HepG2 (cell line): Measurements from ENCODE around the gene TBCEL. TPM values are rescaled to one million over a fixed set of nuclear protein-coding genes. Genes with fewer than 3 reads are reported as not detected.

Experiments
- FOXA3 ChIP-seq: IDR thresholded peaks from 2 replicates; pipeline ENCODE4 v1.6.1; 2016; ENCODE audit warnings: missing genetic modification reagents, missing compliant biosample characterization
- FOXM1 ChIP-seq: sonication (generic); formaldehyde crosslinking; IDR thresholded peaks from 2 replicates; pipeline ENCODE4 v1.5.0; 2020; ENCODE audit warnings: missing genetic modification reagents
- HDAC6 ChIP-seq: fragments of 200-600 bp; sonication (generic); IDR thresholded peaks from 2 replicates; pipeline ENCODE4 v1.7.0; 2017; ENCODE audit warnings: mild to moderate bottlenecking, antibody characterized with exemption, low read length, low read depth
- HMGXB4 ChIP-seq, 2 experiments: sonication (generic) in 1 of 2; formaldehyde crosslinking in 1 of 2; IDR thresholded peaks; 2 replicates each; pipeline versions ENCODE4 v1.4.0 to v1.6.1; 2018 to 2020; ENCODE audit warnings: missing genetic modification reagents in 2 of 2, borderline replicate concordance in 1 of 2, low read depth in 1 of 2, mild to moderate bottlenecking in 1 of 2, missing biosample characterization in 1 of 2
- HNRNPUL1 ChIP-seq: fragments of 200-400 bp; formaldehyde crosslinking; IDR thresholded peaks from 2 replicates; pipeline ENCODE4 v1.6.1; 2017; ENCODE audit warnings: low read depth, mild to moderate bottlenecking, low read length, moderate library complexity
- HOXD1 ChIP-seq: sonication (generic); formaldehyde crosslinking; IDR thresholded peaks from 2 replicates; pipeline ENCODE4 v1.5.0; 2020; ENCODE audit warnings: missing genetic modification reagents
- KLF15 ChIP-seq: sonication (generic); formaldehyde crosslinking; IDR thresholded peaks from 2 replicates; pipeline ENCODE4 v1.8.1; 2023; ENCODE audit warnings: borderline replicate concordance, mild to moderate bottlenecking, inconsistent platforms, missing genetic modification reagents, mixed read lengths
- LCORL ChIP-seq, 2 experiments: fragments of 450-650 bp in 1 of 2; sonication (generic) in 1 of 2; formaldehyde crosslinking in 1 of 2; IDR thresholded peaks; 2 replicates each; pipeline versions ENCODE4 v1.5.0 to v1.6.1; 2017 to 2020; ENCODE audit warnings: antibody characterized with exemption in 1 of 2, missing genetic modification reagents in 1 of 2
- MAFG ChIP-seq: sonication (generic); formaldehyde crosslinking; IDR thresholded peaks from 2 replicates; pipeline ENCODE4 v1.5.1; 2020; ENCODE audit warnings: mild to moderate bottlenecking, missing genetic modification reagents
- NR2F1 ChIP-seq, 2 experiments: fragments of 450-650 bp in 1 of 2; formaldehyde crosslinking in 1 of 2; IDR thresholded peaks; 2 replicates each; pipeline versions ENCODE4 v1.5.0 to v1.6.1; 2016 to 2020; ENCODE audit warnings: mild to moderate bottlenecking in 1 of 2, missing compliant biosample characterization in 1 of 2, missing genetic modification reagents in 1 of 2, moderate library complexity in 1 of 2
- TBL1XR1 ChIP-seq: fragments of 150-350 bp; IDR thresholded peaks from 2 replicates; pipeline ENCODE4 v1.6.1; 2014; ENCODE audit warnings: borderline replicate concordance, low read length; ENCODE audit not compliant: partially characterized antibody
- ZBTB8A ChIP-seq: sonication (generic); formaldehyde crosslinking; IDR thresholded peaks from 2 replicates; pipeline ENCODE4 v1.4.0; 2020; ENCODE audit warnings: mild to moderate bottlenecking, low read depth, missing genetic modification reagents, borderline replicate concordance
- ZFP62 ChIP-seq: sonication (generic); formaldehyde crosslinking; IDR thresholded peaks from 2 replicates; pipeline ENCODE4 v1.4.0; 2020; ENCODE audit warnings: missing genetic modification reagents
- ZFYVE20 ChIP-seq: sonication (generic); formaldehyde crosslinking; IDR thresholded peaks from 2 replicates; pipeline ENCODE4 v1.8.0; 2023; ENCODE audit warnings: low read depth, mild to moderate bottlenecking, moderate library complexity, missing genetic modification reagents, borderline replicate concordance
- ZKSCAN1 ChIP-seq: fragments of 150-350 bp; IDR thresholded peaks from 2 replicates; pipeline ENCODE4 v1.6.1; 2014; ENCODE audit warnings: low read length
- ZMAT5 ChIP-seq: sonication (generic); formaldehyde crosslinking; IDR thresholded peaks from 2 replicates; pipeline ENCODE4 v1.5.0; 2020; ENCODE audit warnings: mild to moderate bottlenecking, low read depth, missing genetic modification reagents, borderline replicate concordance
- ZNF124 ChIP-seq: sonication (generic); formaldehyde crosslinking; IDR thresholded peaks from 2 replicates; pipeline ENCODE4 v1.4.0; 2020; ENCODE audit warnings: missing genetic modification reagents
- ZNF33B ChIP-seq: sonication (generic); formaldehyde crosslinking; IDR thresholded peaks from 2 replicates; pipeline ENCODE4 v1.5.1; 2020; ENCODE audit warnings: mild to moderate bottlenecking, missing genetic modification reagents
- ZNF556 ChIP-seq: sonication (generic); formaldehyde crosslinking; IDR thresholded peaks from 2 replicates; pipeline ENCODE4 v1.4.0; 2020; ENCODE audit warnings: mild to moderate bottlenecking, missing genetic modification reagents, borderline replicate concordance
- ZNF562 ChIP-seq: sonication (generic); formaldehyde crosslinking; IDR thresholded peaks from 2 replicates; pipeline ENCODE4 v1.8.0; 2022; ENCODE audit warnings: missing genetic modification reagents, borderline replicate concordance
- ZNF775 ChIP-seq: sonication (generic); formaldehyde crosslinking; IDR thresholded peaks from 2 replicates; pipeline ENCODE4 v1.4.0; 2020; ENCODE audit warnings: missing genetic modification reagents, mild to moderate bottlenecking, moderate library complexity, borderline replicate concordance
- ZNF790 ChIP-seq: sonication (generic); formaldehyde crosslinking; IDR thresholded peaks from 2 replicates; pipeline ENCODE4 v1.8.0; 2022; ENCODE audit warnings: missing genetic modification reagents, mild to moderate bottlenecking, borderline replicate concordance
- ZNF891 ChIP-seq: sonication (generic); formaldehyde crosslinking; IDR thresholded peaks from 2 replicates; pipeline ENCODE4 v1.5.0; 2020; ENCODE audit warnings: mild to moderate bottlenecking, missing genetic modification reagents
- ZSCAN30 ChIP-seq: sonication (generic); formaldehyde crosslinking; IDR thresholded peaks from 2 replicates; pipeline ENCODE4 v1.5.0; 2020; ENCODE audit warnings: mild to moderate bottlenecking, missing genetic modification reagents
- polyA plus RNA-seq, 8 experiments: library from polyadenylated mRNA; depleted of rRNA in 3 of 8; stranded (reverse) in 7 of 8; unstranded in 1 of 8; fragments of >200 nt; fragmentation: Illumina TruSeq in 4 of 8; extraction: Trizol in 4 of 8; gene quantifications; 2 replicates each; pipeline versions ENCODE4 v1.2.1 to v1.2.3, GENCODE V29; 2011 to 2016; ENCODE audit warnings: low read depth in 4 of 8, missing spikeins in 1 of 8, mixed read lengths in 1 of 8; ENCODE audit not compliant: insufficient read depth in 1 of 8
- total RNA-seq, 5 experiments: library from RNA; depleted of rRNA; stranded (reverse); fragments of >200 nt; fragmentation: Illumina TruSeq; extraction: Trizol; gene quantifications; 2 replicates each; pipeline ENCODE4 v1.2.3, GENCODE V29; 2016; ENCODE audit warnings: low read depth in 1 of 5
- TF ChIP-seq, protein P1 (sequence below): sonication (generic); formaldehyde crosslinking; IDR thresholded peaks from 2 replicates; pipeline ENCODE4 v1.4.0; 2020; ENCODE audit warnings: missing genetic modification reagents, mild to moderate bottlenecking, borderline replicate concordance

The TBCEL gene
- total and polyA plus RNA-seq, 2 of the 13 experiments (the other 11 are each of a cell fraction or from before 2014, with no cell fraction given), result 6.1 to 12.5 TPM

GRCh38 chr11:121038648-121039409 lies 14.9 kb downstream of the TBCEL start (continued):
- TF ChIP-seq ZSCAN30 (CRISPR knock-in tag), result no peak
- TF ChIP-seq KLF15 (CRISPR knock-in tag), result no peak
- TF ChIP-seq FOXA3 (CRISPR knock-in tag), result peak; percentile 87
- TF ChIP-seq TBL1XR1, result no peak
- no peak for TF ChIP-seq ZNF790 (CRISPR knock-in tag)
- TF ChIP-seq HNRNPUL1, result no peak
- TF ChIP-seq, protein P1, sequence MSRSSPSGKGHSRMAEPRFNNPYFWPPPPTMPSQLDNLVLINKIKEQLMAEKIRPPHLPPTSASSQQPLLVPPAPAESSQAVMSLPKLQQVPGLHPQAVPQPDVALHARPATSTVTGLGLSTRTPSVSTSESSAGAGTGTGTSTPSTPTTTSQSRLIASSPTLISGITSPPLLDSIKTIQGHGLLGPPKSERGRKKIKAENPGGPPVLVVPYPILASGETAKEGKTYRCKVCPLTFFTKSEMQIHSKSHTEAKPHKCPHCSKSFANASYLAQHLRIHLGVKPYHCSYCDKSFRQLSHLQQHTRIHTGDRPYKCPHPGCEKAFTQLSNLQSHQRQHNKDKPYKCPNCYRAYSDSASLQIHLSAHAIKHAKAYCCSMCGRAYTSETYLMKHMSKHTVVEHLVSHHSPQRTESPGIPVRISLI (CRISPR knock-in tag), result peak; percentile 64; the same call in 1 of the 2 replicates
- no peak for TF ChIP-seq ZNF556 (CRISPR knock-in tag)
- no peak for TF ChIP-seq ZFP62 (CRISPR knock-in tag)
- TF ChIP-seq HMGXB4 (CRISPR knock-in tag; IDR thresholded peaks at IDR 0.05; ENCODE audit: borderline replicate concordance in 1 of 2, low read depth in 1 of 2), result no peak
- no peak for TF ChIP-seq ZNF562 (CRISPR knock-in tag)
- TF ChIP-seq HDAC6, result no peak
- TF ChIP-seq ZKSCAN1, result no peak
- TF ChIP-seq NR2F1 (CRISPR knock-in tag; IDR thresholded peaks at IDR 0.05), result peak; percentile 13 to 72; a peak in 3 of 4 replicates
- no peak for TF ChIP-seq ZFYVE20 (CRISPR knock-in tag)
- TF ChIP-seq HOXD1 (CRISPR knock-in tag), result no peak
- no peak for TF ChIP-seq ZMAT5
- no peak for TF ChIP-seq FOXM1
- no peak for TF ChIP-seq ZNF775
- no peak for TF ChIP-seq ZNF124
- TF ChIP-seq MAFG, result no peak
- no peak for TF ChIP-seq ZBTB8A (CRISPR knock-in tag)
- no peak for TF ChIP-seq ZNF891 (CRISPR knock-in tag)
- no peak for TF ChIP-seq ZNF33B
- no peak for TF ChIP-seq LCORL (IDR thresholded peaks at IDR 0.05)
- TF ChIP-seq LCORL (CRISPR knock-in tag; IDR thresholded peaks at IDR 0.05), result no peak
